ENCODE measurements around the gene TMEM221. TPM values are rescaled to one million over a fixed set of nuclear protein-coding genes. Genes with fewer than 3 reads are reported as not detected.

The TMEM221 gene
- polyA plus RNA-seq, 4 donors: 2.2 to 3.5 (median 2.8) TPM

Other genes starting within 250 kb of the TMEM221 start
- 10 to 100 TPM; 26.5 to 30.6 (median 29.7) TPM for gene USE1, start 233.3 kb downstream of the TMEM221 start, polyA plus RNA-seq (ENCODE audit: insufficient read length in 4 of 4)
- gene OCEL1, start 222.4 kb downstream of the TMEM221 start, polyA plus RNA-seq (ENCODE audit: insufficient read length in 4 of 4): 10 to 100 TPM; 19.5 to 27.8 (median 23.6) TPM
- gene NR2F6, start 202.7 kb downstream of the TMEM221 start, polyA plus RNA-seq (ENCODE audit: insufficient read length in 4 of 4): 10 to 100 TPM; 38.8 to 59.8 (median 40.6) TPM
- 1 to 10 TPM; 5.6 to 7.3 (median 6.3) TPM for gene USHBP1, start 183.9 kb downstream of the TMEM221 start, polyA plus RNA-seq (ENCODE audit: insufficient read length in 4 of 4)
- gene BABAM1, start 181.2 kb downstream of the TMEM221 start, polyA plus RNA-seq (ENCODE audit: insufficient read length in 4 of 4): 100 to 1,000 TPM in 2 of 4 donors, 10 to 100 TPM in 2; 93.4 to 109 (median 99.6) TPM
- gene ANKLE1, start 166.8 kb downstream of the TMEM221 start, polyA plus RNA-seq (ENCODE audit: insufficient read length in 4 of 4): under 1 TPM; 0.60 to 0.91 (median 0.83) TPM
- gene ABHD8, start 145.2 kb downstream of the TMEM221 start, polyA plus RNA-seq (ENCODE audit: insufficient read length in 4 of 4): 10 to 100 TPM in 1 of 4 donors, 1 to 10 TPM in 3; 7.6 to 14.2 (median 8.3) TPM
- gene MRPL34, start 142.8 kb downstream of the TMEM221 start, polyA plus RNA-seq (ENCODE audit: insufficient read length in 4 of 4): 10 to 100 TPM; 47.7 to 63.3 (median 51.3) TPM
- 10 to 100 TPM; 35.1 to 43.4 (median 36.9) TPM for gene DDA1, start 139.1 kb downstream of the TMEM221 start, polyA plus RNA-seq (ENCODE audit: insufficient read length in 4 of 4)
- 10 to 100 TPM in 3 of 4 donors, 1 to 10 TPM in 1; 9.2 to 14.1 (median 10.3) TPM for gene ANO8, start 113.8 kb downstream of the TMEM221 start, polyA plus RNA-seq (ENCODE audit: insufficient read length in 4 of 4)
- gene GTPBP3, start 111.1 kb downstream of the TMEM221 start, polyA plus RNA-seq (ENCODE audit: insufficient read length in 4 of 4): 10 to 100 TPM; 15.3 to 20.8 (median 18.7) TPM
- gene PLVAP, start 71.3 kb downstream of the TMEM221 start, polyA plus RNA-seq (ENCODE audit: insufficient read length in 4 of 4): 100 to 1,000 TPM; 178 to 215 (median 198) TPM
- gene CCDC194, start 54.5 kb downstream of the TMEM221 start, polyA plus RNA-seq (ENCODE audit: insufficient read length in 4 of 4): 1 to 10 TPM in 3 of 4 donors, under 1 TPM in 1; 0.76 to 1.8 (median 1.5) TPM
- gene BST2, start 43.0 kb downstream of the TMEM221 start, polyA plus RNA-seq (ENCODE audit: insufficient read length in 4 of 4): 100 to 1,000 TPM in 3 of 4 donors, 10 to 100 TPM in 1; 81.8 to 143 (median 122) TPM
- 10 to 100 TPM; 61.5 to 87.9 (median 62.8) TPM for gene MVB12A, start 28.6 kb downstream of the TMEM221 start, polyA plus RNA-seq (ENCODE audit: insufficient read length in 4 of 4)
- gene NXNL1, start 12.3 kb upstream of the TMEM221 start, polyA plus RNA-seq (ENCODE audit: insufficient read length in 4 of 4): under 1 TPM in 2 of 4 donors, not detected in 2; 0.12 to 0.29 TPM
- 10 to 100 TPM; 12.0 to 17.0 (median 13.3) TPM for gene SLC27A1, start 21.9 kb upstream of the TMEM221 start, polyA plus RNA-seq (ENCODE audit: insufficient read length in 4 of 4)
- 10 to 100 TPM; 56.4 to 92.0 (median 60.8) TPM for gene PGLS, start 63.0 kb upstream of the TMEM221 start, polyA plus RNA-seq (ENCODE audit: insufficient read length in 4 of 4)
- 10 to 100 TPM; 46.6 to 49.6 (median 48.2) TPM for gene COLGALT1, start 107.0 kb upstream of the TMEM221 start, polyA plus RNA-seq (ENCODE audit: insufficient read length in 4 of 4)
- gene UNC13A, start 239.7 kb upstream of the TMEM221 start, polyA plus RNA-seq (ENCODE audit: insufficient read length in 4 of 4): under 1 TPM; 0.12 to 0.42 (median 0.24) TPM

All from right renal pelvis (tissue), 4 donors.